ENCODE data around the gene DNAJB12. TPM values are rescaled to one million over a fixed set of nuclear protein-coding genes. Genes with fewer than 3 reads are reported as not detected.

DNAJB12 gene
- total RNA-seq, 4 donors from 2014 or later, result 33.7 to 69.2 (median 38.0) TPM

GRCh38 chr10:72364239-72364777 is 9.6 kb upstream of the DNAJB12 start:
- H3K4me1 ChIP-seq, result peaks cover 0 to 10% (median 5%) of the 10 kb centered on the region in 4 donors
- TF ChIP-seq POLR2AphosphoS5 (IDR thresholded peaks at IDR 0.05) (peak in 2 of 3 donors; percentile 77 to 83), EP300 (IDR thresholded peaks at IDR 0.05; ENCODE audit: low read depth) (no peak)
- TF ChIP-seq, protein P1, sequence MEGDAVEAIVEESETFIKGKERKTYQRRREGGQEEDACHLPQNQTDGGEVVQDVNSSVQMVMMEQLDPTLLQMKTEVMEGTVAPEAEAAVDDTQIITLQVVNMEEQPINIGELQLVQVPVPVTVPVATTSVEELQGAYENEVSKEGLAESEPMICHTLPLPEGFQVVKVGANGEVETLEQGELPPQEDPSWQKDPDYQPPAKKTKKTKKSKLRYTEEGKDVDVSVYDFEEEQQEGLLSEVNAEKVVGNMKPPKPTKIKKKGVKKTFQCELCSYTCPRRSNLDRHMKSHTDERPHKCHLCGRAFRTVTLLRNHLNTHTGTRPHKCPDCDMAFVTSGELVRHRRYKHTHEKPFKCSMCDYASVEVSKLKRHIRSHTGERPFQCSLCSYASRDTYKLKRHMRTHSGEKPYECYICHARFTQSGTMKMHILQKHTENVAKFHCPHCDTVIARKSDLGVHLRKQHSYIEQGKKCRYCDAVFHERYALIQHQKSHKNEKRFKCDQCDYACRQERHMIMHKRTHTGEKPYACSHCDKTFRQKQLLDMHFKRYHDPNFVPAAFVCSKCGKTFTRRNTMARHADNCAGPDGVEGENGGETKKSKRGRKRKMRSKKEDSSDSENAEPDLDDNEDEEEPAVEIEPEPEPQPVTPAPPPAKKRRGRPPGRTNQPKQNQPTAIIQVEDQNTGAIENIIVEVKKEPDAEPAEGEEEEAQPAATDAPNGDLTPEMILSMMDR (IDR thresholded peaks at IDR 0.05), result peak; percentile 84 to 96 (median 88)
- peaks cover 0 to 8% (median 0%) of the 10 kb centered on the region in 4 donors for H3K36me3 ChIP-seq
- peak overlapping the region in 1 of 4 donors; percentile 31 for H3K27ac ChIP-seq
- H3K4me3 ChIP-seq, result no peak overlapping the region
- no peaks in the 10 kb centered on the region for H3K27me3 ChIP-seq
- intact Hi-C loops (cut with DNase I; ENCODE audit: low total_unique reads) (loop anchor here (10.0 kb wide), 1 partner anchor 260 kb away; the partner anchor contains the start of gene MICU1), in situ Hi-C loops (cut with MboI; ENCODE audit: low pct_ligation_motif_present in 1 of 4, low pct_unique_long_range_greater_than_20kb in 1 of 4, low sequenced_read_pairs in 3 of 4) (loop anchor here (5.0 to 25.0 kb wide), 6 partner anchors 468 to 798 kb away; partner anchors contain the start of genes ECD (in 1 of the 4) and FAM149B1 (in 1 of the 4))
- peak; percentile 86 for DNase-seq
- no peaks in the 10 kb centered on the region for H3K9me3 ChIP-seq
- WGBS, 2 donors (ENCODE audit: low coverage in 1 of 2), result 4% methylated on average over 12 of the region's 12 CpGs; no CpG with 5 or more reads in 1 of the 2 donors

- TF ChIP-seq, protein P1 (IDR thresholded peaks at IDR 0.05), result no peak
- TF ChIP-seq EP300 (IDR thresholded peaks at IDR 0.05; ENCODE audit: low read depth), result no peak
- no peak for TF ChIP-seq POLR2A (IDR thresholded peaks at IDR 0.05)
- TF ChIP-seq POLR2AphosphoS5 (IDR thresholded peaks at IDR 0.05), result no peak
- Histone ChIP-seq H3K9me3 (no peaks in the 10 kb centered on the region), H3K36me3 (no peaks in the 10 kb centered on the region), H3K27me3 (no peaks in the 10 kb centered on the region), H3K4me1 (peaks cover 9 to 22% (median 18%) of the 10 kb centered on the region in 4 donors), H3K4me3 (no peak overlapping the region), H3K27ac (no peak overlapping the region)
- in situ Hi-C loops (cut with MboI; ENCODE audit: low pct_ligation_motif_present in 1 of 4, low pct_unique_long_range_greater_than_20kb in 1 of 4, low sequenced_read_pairs in 3 of 4) (loop anchor here in 3 of 4 donors (25.0 kb wide), 2 partner anchors 480 to 805 kb away; partner anchors contain the start of genes ECD (in 1 of the 3) and FAM149B1 (in 1 of the 3)), intact Hi-C loops (cut with DNase I; ENCODE audit: low total_unique reads) (no loop called here)
- 79 to 90% methylated on average over 2 to 4 of the region's 4 CpGs for WGBS, 2 donors (ENCODE audit: low coverage in 1 of 2)
- DNase-seq, result no peak
Observed at GRCh38 chr10:72356987-72357386, 2.3 kb upstream of the DNAJB12 start.

GRCh38 chr10:72356115-72356514 is 1.4 kb upstream of the DNAJB12 start:
- no peaks in the 10 kb centered on the region for H3K9me3 ChIP-seq
- no peak for DNase-seq
- intact Hi-C loops (cut with DNase I; ENCODE audit: low total_unique reads), result no loop called here
- H3K4me1 ChIP-seq, result peaks cover 9 to 28% (median 20%) of the 10 kb centered on the region in 4 donors
- 92 to 100% methylated on average over 2 to 6 of the region's 6 CpGs for WGBS, 2 donors (ENCODE audit: low coverage in 1 of 2)
- TF ChIP-seq POLR2A (IDR thresholded peaks at IDR 0.05) (no peak), EP300 (IDR thresholded peaks at IDR 0.05; ENCODE audit: low read depth) (no peak), POLR2AphosphoS5 (IDR thresholded peaks at IDR 0.05) (no peak)
- no peak overlapping the region for H3K4me3 ChIP-seq
- no peaks in the 10 kb centered on the region for H3K27me3 ChIP-seq
- in situ Hi-C loops (cut with MboI; ENCODE audit: low pct_ligation_motif_present in 1 of 4, low pct_unique_long_range_greater_than_20kb in 1 of 4, low sequenced_read_pairs in 3 of 4), result loop anchor here in 3 of 4 donors (25.0 kb wide), 2 partner anchors 481 to 806 kb away; partner anchors contain the start of genes ECD (in 1 of the 3) and FAM149B1 (in 1 of the 3)
- no peaks in the 10 kb centered on the region for H3K36me3 ChIP-seq
- no peak overlapping the region for H3K27ac ChIP-seq

- in situ Hi-C loops (cut with MboI; ENCODE audit: low pct_ligation_motif_present in 1 of 4, low pct_unique_long_range_greater_than_20kb in 1 of 4, low sequenced_read_pairs in 3 of 4), result loop anchor here in 3 of 4 donors (25.0 kb wide), 2 partner anchors 482 to 807 kb away; partner anchors contain the start of genes ECD (in 1 of the 3) and FAM149B1 (in 1 of the 3)
- DNase-seq, result no peak
- intact Hi-C loops (cut with DNase I; ENCODE audit: low total_unique reads), result loop anchor here (2.0 kb wide), 1 partner anchor 68 kb away; no protein-coding TSS in a partner anchor
Observed at GRCh38 chr10:72355214-72355555, 466 bp upstream of the DNAJB12 start.

GRCh38 chr10:72353965-72354355 is 759 bp downstream of the DNAJB12 start:
- 0% methylated on average over 23 of the region's 23 CpGs; no CpG with 5 or more reads in 1 of the 2 donors for WGBS, 2 donors (ENCODE audit: low coverage in 1 of 2)

More at GRCh38 chr10:72355214-72355555, 466 bp upstream of the DNAJB12 start:
- Histone ChIP-seq H3K27me3 (no peaks in the 10 kb centered on the region), H3K9me3 (no peaks in the 10 kb centered on the region), H3K4me3 (peak overlapping the region; percentile 62 to 99 (median 74)), H3K27ac (peak overlapping the region; percentile 91 to 95 (median 95)), H3K4me1 (peaks cover 9 to 28% (median 20%) of the 10 kb centered on the region in 4 donors), H3K36me3 (no peaks in the 10 kb centered on the region)
- TF ChIP-seq EP300 (IDR thresholded peaks at IDR 0.05; ENCODE audit: low read depth), result no peak
- 39 to 80% methylated on average over 3 to 7 of the region's 7 CpGs for WGBS, 2 donors (ENCODE audit: low coverage in 1 of 2)

More at GRCh38 chr10:72353965-72354355, 759 bp downstream of the DNAJB12 start:
- Histone ChIP-seq H3K36me3 (no peaks in the 10 kb centered on the region), H3K27me3 (no peaks in the 10 kb centered on the region), H3K27ac (peak overlapping the region; percentile 91 to 95 (median 95)), H3K9me3 (no peaks in the 10 kb centered on the region), H3K4me3 (peak overlapping the region; percentile 62 to 99 (median 74)), H3K4me1 (peaks cover 9 to 28% (median 20%) of the 10 kb centered on the region in 4 donors)
- intact Hi-C loops (cut with DNase I; ENCODE audit: low total_unique reads), result loop anchor here (2.0 kb wide), 1 partner anchor 67 kb away; no protein-coding TSS in a partner anchor
- DNase-seq, result no peak
- TF ChIP-seq, protein P1 (IDR thresholded peaks at IDR 0.05), result no peak
- no peak for TF ChIP-seq POLR2AphosphoS5 (IDR thresholded peaks at IDR 0.05)
- TF ChIP-seq POLR2A (IDR thresholded peaks at IDR 0.05), result no peak
- no peak for TF ChIP-seq EP300 (IDR thresholded peaks at IDR 0.05; ENCODE audit: low read depth)
- in situ Hi-C loops (cut with MboI; ENCODE audit: low pct_ligation_motif_present in 1 of 4, low pct_unique_long_range_greater_than_20kb in 1 of 4, low sequenced_read_pairs in 3 of 4), result loop anchor here in 3 of 4 donors (25.0 kb wide), 2 partner anchors 483 to 808 kb away; partner anchors contain the start of genes ECD (in 1 of the 3) and FAM149B1 (in 1 of the 3)

Data from transverse colon (tissue), 4 donors.